AML-193 (cell line): Measurements from ENCODE around the gene COPS6.
"Not testable (repeated sequence)": the region's sequence is repeated elsewhere in the genome, so short reads cannot be mapped to it uniquely, and the experiment has no call there.

Experiments
- DNase-seq, 2 experiments: peaks; one replicate each; lab custom pipeline; 2025; lab: John Stamatoyannopoulos, UW

The COPS6 gene

GRCh38 chr7:100127866-100128636, 39.3 kb downstream of the COPS6 start:
- DNase-seq: peak; percentile 4 to 12

- no peak for DNase-seq
Observed at GRCh38 chr7:100128637-100128963, 39.8 kb downstream of the COPS6 start.

DNA sequence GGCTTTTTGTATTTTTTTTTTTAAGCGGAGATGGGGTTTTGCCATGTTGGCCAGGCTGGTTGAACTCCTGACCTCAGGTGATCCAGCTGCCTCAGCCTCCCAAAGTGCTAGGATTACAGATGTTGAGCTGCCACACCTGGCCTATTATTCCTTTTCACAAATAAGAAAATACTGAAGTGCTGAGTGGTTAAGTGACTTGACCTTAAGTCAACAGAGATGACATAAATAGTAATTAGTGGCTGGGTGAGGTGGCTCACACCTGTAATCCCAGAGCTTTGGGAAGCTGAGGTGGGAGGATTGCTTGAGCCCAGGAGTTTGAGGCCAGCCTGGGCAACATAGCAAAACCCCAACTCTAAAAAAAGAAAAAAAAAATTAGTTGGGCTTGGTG, 41.4 kb downstream of the COPS6 start:
- DNase-seq: not testable (repeated sequence)

GRCh38 chr7:100130608-100131453, 42.1 kb downstream of the COPS6 start:
- peak; percentile 21 to 36 for DNase-seq

GRCh38 chr7:100132126-100132525, 43.4 kb downstream of the COPS6 start:
- DNase-seq: no peak

GRCh38 chr7:100132697-100133151, 44.0 kb downstream of the COPS6 start:
- peak; percentile 50 to 53 for DNase-seq

- no peak for DNase-seq
Observed at GRCh38 chr7:100137851-100138760, 49.3 kb downstream of the COPS6 start.

- DNase-seq: peak; percentile 34 to 45
Observed at GRCh38 chr7:100141555-100141949, 52.8 kb downstream of the COPS6 start.
